ENCODE data around the gene SDHAF3.

- TF ChIP-seq CTCF (conservative IDR thresholded peaks at IDR 0.05 in 1 of 2, IDR thresholded peaks at IDR 0.05 in 1 of 2; ENCODE audit: extremely low read depth in 1 of 2, insufficient read depth in 1 of 2, low read depth in 1 of 2, low read length in 2 of 2): no peak
- no peak for TF ChIP-seq EZH2 (IDR thresholded peaks at IDR 0.05; ENCODE audit: borderline replicate concordance, low read length)
These were observed 56.8 kb downstream of the SDHAF3 start for GRCh38 chr7:97174303-97174702.

All from mammary epithelial cell (primary cell).